Glutamatergic neuron (in vitro differentiated cells): Measurements from ENCODE around the gene PRRG2. TPM values are rescaled to one million over a fixed set of nuclear protein-coding genes. Genes with fewer than 3 reads are reported as not detected.

Experiments used
- DNase-seq: peaks from one replicate; pipeline ENCODE4 v3.0.0; 2022
- H3K27ac Mint-ChIP-seq: one replicate; pipeline ENCODE4 v1.8.0; 2020; ENCODE audit warnings: mild to moderate bottlenecking, mixed read lengths, inconsistent platforms; ENCODE audit not compliant: unreplicated experiment
- H3K27me3 Mint-ChIP-seq: one replicate; pipeline ENCODE4 v1.8.0; 2020; ENCODE audit warnings: mild to moderate bottlenecking, moderate library complexity, mixed read lengths, inconsistent platforms; ENCODE audit not compliant: unreplicated experiment
- H3K36me3 Mint-ChIP-seq: one replicate; pipeline ENCODE4 v1.8.0; 2020; ENCODE audit warnings: mild to moderate bottlenecking, mixed read lengths, inconsistent platforms; ENCODE audit not compliant: unreplicated experiment
- H3K4me1 Mint-ChIP-seq: one replicate; pipeline ENCODE4 v1.8.0; 2020; ENCODE audit warnings: mild to moderate bottlenecking, low read depth, mixed read lengths, inconsistent platforms; ENCODE audit not compliant: unreplicated experiment
- H3K4me3 Mint-ChIP-seq: one replicate; pipeline ENCODE4 v1.8.0; 2020; ENCODE audit warnings: mild to moderate bottlenecking, mixed read lengths, inconsistent platforms; ENCODE audit not compliant: unreplicated experiment
- H3K9me3 Mint-ChIP-seq: one replicate; pipeline ENCODE4 v1.8.0; 2020; ENCODE audit warnings: mild to moderate bottlenecking, moderate library complexity, mixed read lengths, inconsistent platforms; ENCODE audit not compliant: unreplicated experiment
- CTCF ChIP-seq: fragments of 200-600 bp; sonication (generic); IDR thresholded peaks from one replicate; pipeline ENCODE4 v1.5.0; 2021; ENCODE audit not compliant: partially characterized antibody, unreplicated experiment
- total RNA-seq: library from RNA; stranded (reverse); fragmentation: NEBNext Ultra II Directional; extraction: Animal tissue kit (Norgen Biotek cat#: 25700); gene quantifications from one replicate; pipeline ENCODE4 v1.2.1, GENCODE V29; 2021; ENCODE audit not compliant: unreplicated experiment

PRRG2 gene
- total RNA-seq, 1 donor from 2014 or later: 0.29 TPM

- Mint-ChIP-seq H3K4me3 (no peak overlapping the region), H3K4me1 (peaks cover 8% of the 10 kb centered on the region), H3K27ac (peak overlapping the region; percentile 64), H3K9me3 (peaks cover 8% of the 10 kb centered on the region), H3K36me3 (peaks cover 9% of the 10 kb centered on the region), H3K27me3 (peaks cover 10% of the 10 kb centered on the region)
- DNase-seq: no peak
- no peak for TF ChIP-seq CTCF
These were observed 27.5 kb upstream of the PRRG2 start for GRCh38 chr19:49553451-49554271.

GRCh38 chr19:49554701-49555181, 26.4 kb upstream of the PRRG2 start:
- peaks cover 9% of the 10 kb centered on the region for H3K9me3 Mint-ChIP-seq
- H3K27me3 Mint-ChIP-seq: peaks cover 13% of the 10 kb centered on the region
- H3K27ac Mint-ChIP-seq: peak overlapping the region; percentile 39
- no peak overlapping the region for H3K4me3 Mint-ChIP-seq
- H3K36me3 Mint-ChIP-seq: peaks cover 9% of the 10 kb centered on the region
- TF ChIP-seq CTCF: no peak
- no peak for DNase-seq
- peaks cover 11% of the 10 kb centered on the region for H3K4me1 Mint-ChIP-seq

GRCh38 chr19:49555600-49556411, 25.3 kb upstream of the PRRG2 start:
- peak; percentile 76 for DNase-seq
- Mint-ChIP-seq H3K36me3 (peaks cover 9% of the 10 kb centered on the region), H3K9me3 (peaks cover 9% of the 10 kb centered on the region), H3K4me1 (peaks cover 22% of the 10 kb centered on the region), H3K27ac (no peak overlapping the region), H3K4me3 (no peak overlapping the region), H3K27me3 (peaks cover 15% of the 10 kb centered on the region)
- no peak for TF ChIP-seq CTCF

GRCh38 chr19:49556412-49557398, 24.4 kb upstream of the PRRG2 start:
- no peak for DNase-seq
- H3K27me3 Mint-ChIP-seq: peaks cover 16% of the 10 kb centered on the region

More at GRCh38 chr19:49556412-49557398, 24.4 kb upstream of the PRRG2 start:
- Mint-ChIP-seq H3K4me1 (peaks cover 22% of the 10 kb centered on the region), H3K9me3 (peaks cover 10% of the 10 kb centered on the region), H3K36me3 (peaks cover 9% of the 10 kb centered on the region), H3K27ac (no peak overlapping the region), H3K4me3 (no peak overlapping the region)
- TF ChIP-seq CTCF: no peak
